Measurements from ENCODE around the gene MRTFB.
A peak's percentile ranks its signal among the peaks of the same experiment; 100 is the strongest.

The MRTFB gene

GRCh38 chr16:14202095-14202494 is 131.0 kb downstream of the MRTFB start:
- Histone ChIP-seq H3K9me3 (no peaks in the 10 kb centered on the region), H3K27me3 (no peaks in the 10 kb centered on the region), H3K4me1 (peaks cover 6% of the 10 kb centered on the region), H3K36me3 (no peaks in the 10 kb centered on the region), H3K4me3 (ENCODE audit: low read depth, low read length) (no peak overlapping the region)
- no peak for TF ChIP-seq CTCF (IDR thresholded peaks at IDR 0.05; ENCODE audit: low read depth, low read length)
- no peak for DNase-seq

- Histone ChIP-seq H3K4me3 (ENCODE audit: low read depth, low read length) (no peak overlapping the region), H3K36me3 (no peaks in the 10 kb centered on the region), H3K4me1 (peaks cover 6% of the 10 kb centered on the region), H3K27me3 (no peaks in the 10 kb centered on the region), H3K9me3 (no peaks in the 10 kb centered on the region)
- no peak for DNase-seq
- TF ChIP-seq CTCF (IDR thresholded peaks at IDR 0.05; ENCODE audit: low read depth, low read length) = peak; percentile 49
Measured at GRCh38 chr16:14202697-14203096, 131.6 kb downstream of the MRTFB start.

GRCh38 chr16:14203166-14203565 is 132.0 kb downstream of the MRTFB start:
- DNase-seq = no peak
- TF ChIP-seq CTCF (IDR thresholded peaks at IDR 0.05; ENCODE audit: low read depth, low read length) = no peak
- peaks cover 6% of the 10 kb centered on the region for H3K4me1 ChIP-seq

GRCh38 chr16:14205666-14206065 is 134.5 kb downstream of the MRTFB start:
- no peak for TF ChIP-seq CTCF (IDR thresholded peaks at IDR 0.05; ENCODE audit: low read depth, low read length)
- no peaks in the 10 kb centered on the region for H3K36me3 ChIP-seq
- H3K4me1 ChIP-seq = peaks cover 6% of the 10 kb centered on the region
- H3K4me3 ChIP-seq (ENCODE audit: low read depth, low read length) = no peak overlapping the region
- H3K9me3 ChIP-seq = no peaks in the 10 kb centered on the region
- H3K27me3 ChIP-seq = no peaks in the 10 kb centered on the region
- DNase-seq = no peak

More at GRCh38 chr16:14203166-14203565, 132.0 kb downstream of the MRTFB start:
- Histone ChIP-seq H3K4me3 (ENCODE audit: low read depth, low read length) (no peak overlapping the region), H3K9me3 (no peaks in the 10 kb centered on the region), H3K27me3 (no peaks in the 10 kb centered on the region), H3K36me3 (no peaks in the 10 kb centered on the region)

- Histone ChIP-seq H3K36me3 (no peaks in the 10 kb centered on the region), H3K4me1 (no peaks in the 10 kb centered on the region; the same call in 1 of the 2 replicates), H3K9me3 (no peaks in the 10 kb centered on the region), H3K27me3 (no peaks in the 10 kb centered on the region), H3K4me3 (ENCODE audit: low read depth, low read length) (no peak overlapping the region)
- no peak for TF ChIP-seq CTCF (IDR thresholded peaks at IDR 0.05; ENCODE audit: low read depth, low read length)
- no peak for DNase-seq
Measured at GRCh38 chr16:14211856-14212543, 140.9 kb downstream of the MRTFB start.

GRCh38 chr16:14215941-14216340 is 144.8 kb downstream of the MRTFB start:
- DNase-seq = no peak
- H3K4me1 ChIP-seq = no peaks in the 10 kb centered on the region
- H3K4me3 ChIP-seq (ENCODE audit: low read depth, low read length) = no peak overlapping the region
- H3K36me3 ChIP-seq = no peaks in the 10 kb centered on the region
- no peaks in the 10 kb centered on the region for H3K9me3 ChIP-seq
- H3K27me3 ChIP-seq = no peaks in the 10 kb centered on the region
- no peak for TF ChIP-seq CTCF (IDR thresholded peaks at IDR 0.05; ENCODE audit: low read depth, low read length)
